ENCODE data around the gene SNN. TPM values are rescaled to one million over a fixed set of nuclear protein-coding genes. Genes with fewer than 3 reads are reported as not detected.

SNN gene
- total RNA-seq, 1 donor from 2014 or later, result 28.3 TPM

DNA sequence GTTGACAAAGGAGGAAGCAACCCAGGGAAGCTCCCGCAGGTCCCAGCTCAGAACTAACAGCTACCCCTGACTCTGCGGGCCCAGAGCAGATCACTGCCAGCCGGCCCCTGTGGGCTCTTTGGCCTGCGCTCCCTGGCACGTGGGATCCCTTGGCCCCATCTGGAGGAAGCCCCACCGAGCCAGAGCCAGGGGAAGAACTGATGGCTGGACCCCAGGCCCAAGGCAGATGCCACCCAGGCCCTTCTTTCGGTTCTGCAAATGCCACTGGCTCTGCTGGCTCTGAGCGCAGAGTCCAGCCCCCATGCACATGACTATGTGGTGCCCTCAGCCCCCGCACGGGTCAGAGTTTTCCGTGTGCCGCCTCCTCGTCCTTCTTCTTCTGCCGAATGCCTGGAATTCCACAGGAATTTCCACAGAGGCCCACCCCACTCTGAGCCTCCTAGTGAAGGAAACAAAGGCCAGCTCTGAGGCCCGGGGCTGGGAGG, 35.8 kb upstream of the SNN start:
- ATAC-seq (ENCODE audit: poor library complexity), result peak; percentile 40
- DNase-seq, result peak; percentile 59
- intact Hi-C loops (cut with DNase I), result no loop called here

GRCh38 chr16:11633113-11633512, 35.1 kb upstream of the SNN start:
- intact Hi-C loops (cut with DNase I), result no loop called here
- DNase-seq, result no peak
- no peak for ATAC-seq (ENCODE audit: poor library complexity)

DNA sequence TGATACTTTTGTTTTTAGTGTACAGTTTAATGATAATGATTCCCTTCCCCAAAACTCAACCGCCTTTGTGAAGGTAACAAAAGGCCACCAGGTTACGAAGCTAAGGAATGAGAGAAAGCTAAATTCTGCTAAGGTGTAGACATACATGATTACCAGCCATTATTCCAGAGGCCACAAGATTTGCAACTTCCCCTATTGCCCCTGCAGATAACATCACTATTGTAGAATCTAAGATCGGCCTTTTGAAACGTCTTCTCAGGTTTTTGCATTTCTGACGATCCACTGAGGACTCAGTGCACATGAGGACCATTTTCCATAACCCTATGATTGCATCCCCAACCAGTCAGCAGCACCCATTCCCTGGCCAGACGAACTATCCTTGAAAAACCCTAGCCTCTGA, 33.9 kb upstream of the SNN start:
- ATAC-seq (ENCODE audit: poor library complexity), result no peak
- intact Hi-C loops (cut with DNase I), result no loop called here

DNA sequence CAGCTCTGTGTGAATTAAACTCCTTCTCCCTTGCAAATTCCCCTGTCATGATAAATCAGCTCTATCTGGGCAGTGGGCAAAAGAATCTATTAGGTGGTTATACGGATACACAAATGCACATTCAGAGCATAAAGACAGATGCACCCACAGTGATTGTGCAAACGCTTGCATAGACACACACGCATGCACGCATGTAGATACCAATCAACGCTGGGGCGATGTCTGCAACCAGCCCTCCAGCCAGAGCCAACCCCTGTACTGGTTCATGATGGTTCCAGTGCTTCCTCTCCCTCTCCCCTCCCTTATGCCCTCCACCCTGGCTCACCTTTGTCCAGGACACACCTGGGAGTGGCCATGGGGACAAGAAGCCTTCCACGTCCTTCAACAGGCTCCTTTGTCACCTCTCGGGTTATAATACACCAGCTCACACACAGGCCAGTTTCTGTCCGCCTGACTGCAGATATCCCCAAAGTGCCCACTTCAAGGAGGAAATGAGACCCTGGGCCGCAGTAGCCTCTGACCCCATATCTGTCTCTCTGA, 33.1 kb upstream of the SNN start:
- ATAC-seq (ENCODE audit: poor library complexity), result no peak
- no peak for DNase-seq
- intact Hi-C loops (cut with DNase I), result no loop called here

More for the DNA sequence above, 33.9 kb upstream of the SNN start:
- DNase-seq, result no peak

DNA sequence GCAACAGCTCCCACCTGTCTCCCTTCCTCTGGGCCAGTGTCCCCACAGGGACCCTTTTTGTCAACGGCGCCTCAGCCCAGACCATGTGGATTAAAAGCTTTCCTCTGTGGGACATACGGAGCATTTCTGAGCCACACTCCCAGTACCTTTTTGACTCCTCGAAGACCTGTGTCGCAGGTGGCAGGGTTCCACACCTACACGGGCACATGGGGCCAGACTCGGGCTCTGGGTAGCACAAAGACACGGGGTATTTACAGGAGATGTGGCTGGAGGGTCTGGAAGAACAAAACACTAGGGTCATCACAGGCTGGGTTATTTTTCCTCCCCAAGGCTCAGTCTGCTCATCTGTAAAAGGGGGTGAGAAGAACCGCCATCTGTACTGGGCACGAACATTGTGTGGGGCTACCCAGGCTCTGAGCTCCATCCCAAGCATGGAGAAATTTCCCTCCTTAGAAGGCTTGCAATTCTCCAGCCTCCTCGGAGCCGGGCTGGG, 32.5 kb upstream of the SNN start:
- DNase-seq (no peak), ATAC-seq (ENCODE audit: poor library complexity) (no peak)
- intact Hi-C loops (cut with DNase I), result no loop called here

GRCh38 chr16:11636172-11636721, 32.0 kb upstream of the SNN start:
- DNase-seq, result no peak
- intact Hi-C loops (cut with DNase I), result no loop called here
- ATAC-seq (ENCODE audit: poor library complexity), result no peak

DNA sequence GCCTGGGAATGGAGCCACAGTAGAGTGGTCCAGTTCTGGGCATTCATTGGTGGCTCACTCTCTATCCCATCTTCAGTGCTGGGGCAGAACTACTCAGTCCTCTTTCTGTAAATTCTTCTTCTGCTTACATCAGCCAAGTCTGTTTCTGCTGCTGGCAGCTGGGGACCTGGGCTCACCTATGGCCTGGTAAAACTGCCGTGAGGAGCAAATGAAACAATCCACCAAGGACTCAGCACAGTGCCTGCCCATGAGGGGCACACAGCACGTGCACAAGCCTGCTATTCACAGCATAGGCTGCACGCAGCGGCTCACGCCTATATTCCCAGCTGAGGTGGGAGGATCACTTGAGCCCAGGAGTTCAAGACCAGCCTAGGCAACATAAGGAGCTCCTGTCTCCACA, 30.9 kb upstream of the SNN start:
- DNase-seq (no peak), ATAC-seq (ENCODE audit: poor library complexity) (no peak)
- intact Hi-C loops (cut with DNase I), result no loop called here

DNA sequence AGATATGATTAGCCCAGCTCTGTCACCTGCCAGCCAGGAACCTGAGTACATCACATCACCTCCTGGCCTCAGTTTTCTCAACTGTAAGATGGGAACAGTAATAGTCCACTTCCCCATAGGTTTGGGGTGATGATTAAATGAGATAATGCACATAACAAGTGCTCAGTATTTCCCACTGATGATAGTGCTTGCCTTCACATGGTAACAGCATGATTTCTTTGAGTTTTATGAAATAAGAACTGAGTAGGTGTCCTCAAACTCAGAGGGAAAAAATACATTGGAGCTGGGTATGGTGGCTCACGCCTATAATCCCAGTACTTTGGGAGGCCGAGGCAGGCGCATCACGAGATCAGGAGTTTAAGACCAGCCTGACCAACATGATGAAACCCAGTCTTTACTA, 30.1 kb upstream of the SNN start:
- intact Hi-C loops (cut with DNase I), result no loop called here
- ATAC-seq (ENCODE audit: poor library complexity) (no peak), DNase-seq (no peak)

DNA sequence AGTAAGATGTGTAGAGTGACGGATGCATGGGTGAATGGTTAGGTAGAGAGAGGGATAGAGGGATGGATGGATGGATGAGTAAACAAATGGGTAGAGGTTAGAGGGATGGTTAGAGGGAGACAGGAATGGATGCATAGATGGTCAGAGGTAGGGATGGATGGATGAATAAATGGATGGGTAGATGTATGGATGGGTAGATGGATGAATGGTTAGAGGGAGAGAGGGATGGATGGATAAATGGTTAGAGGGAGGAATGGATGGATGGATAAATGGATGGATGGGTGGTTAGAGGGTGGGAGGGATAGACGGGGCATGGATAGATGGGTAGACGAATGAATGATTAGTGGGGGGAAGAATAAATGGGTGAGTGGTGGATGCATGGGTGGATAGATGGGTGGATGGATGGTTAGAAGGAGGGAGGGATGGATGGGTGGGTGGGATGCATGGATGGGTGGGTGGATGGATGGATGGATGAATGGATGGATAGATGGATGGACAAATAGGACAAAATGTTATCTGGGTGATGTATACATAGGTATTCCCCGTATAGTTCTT, 29.2 kb upstream of the SNN start:
- intact Hi-C loops (cut with DNase I), result no loop called here
- DNase-seq (no peak), ATAC-seq (ENCODE audit: poor library complexity) (no peak)

DNA sequence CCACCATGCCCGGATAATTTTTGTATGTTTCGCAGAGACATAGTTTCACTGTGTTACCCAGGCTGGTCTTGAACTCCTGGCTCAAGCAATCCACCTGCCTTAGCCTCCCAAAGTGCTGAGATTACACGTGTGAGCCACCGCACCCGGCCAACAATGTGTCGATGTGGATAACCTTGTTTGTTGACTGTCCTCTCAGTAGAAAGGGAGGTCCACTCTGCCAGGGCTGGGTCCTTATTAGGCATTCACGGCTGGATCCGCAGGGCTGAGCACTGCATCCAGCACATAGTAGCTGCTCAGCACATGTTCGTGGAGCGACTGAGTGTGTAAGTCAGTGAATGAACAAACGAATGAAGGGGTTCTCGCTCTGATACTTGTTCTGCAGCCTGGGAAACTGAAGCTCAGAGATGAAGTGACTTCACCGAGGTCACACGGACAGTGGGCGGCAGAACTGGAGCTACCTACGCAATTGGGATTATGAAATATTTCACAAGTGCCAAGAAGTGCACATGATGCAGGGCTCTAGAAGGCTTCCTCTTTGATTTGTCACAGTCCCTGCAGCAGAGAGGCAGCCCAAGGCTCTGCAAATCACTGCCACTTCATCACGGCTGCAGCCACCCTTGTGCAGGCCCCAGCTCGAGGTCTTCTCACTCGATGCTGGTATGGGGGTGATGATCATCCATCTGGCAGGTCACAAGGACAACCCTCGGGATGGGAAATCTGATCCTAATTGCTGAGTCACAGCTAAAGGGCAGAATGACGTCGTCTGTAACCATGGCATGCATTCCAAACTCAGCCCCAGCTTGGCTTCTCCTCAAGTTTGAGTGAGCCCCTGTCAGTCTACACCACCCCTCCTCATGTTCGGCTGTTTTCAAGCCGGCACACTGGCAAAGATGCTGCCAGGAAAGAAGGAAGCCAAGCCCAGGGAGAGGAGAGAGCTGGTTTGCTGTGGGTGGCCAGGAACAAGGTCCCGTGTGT, 28.0 kb upstream of the SNN start:
- peak; percentile 94 for ATAC-seq (ENCODE audit: poor library complexity)
- peak; percentile 89 for DNase-seq
- intact Hi-C loops (cut with DNase I), result loop anchor here (10.0 kb wide), 1 partner anchor 245 kb away; no protein-coding TSS in a partner anchor

DNA sequence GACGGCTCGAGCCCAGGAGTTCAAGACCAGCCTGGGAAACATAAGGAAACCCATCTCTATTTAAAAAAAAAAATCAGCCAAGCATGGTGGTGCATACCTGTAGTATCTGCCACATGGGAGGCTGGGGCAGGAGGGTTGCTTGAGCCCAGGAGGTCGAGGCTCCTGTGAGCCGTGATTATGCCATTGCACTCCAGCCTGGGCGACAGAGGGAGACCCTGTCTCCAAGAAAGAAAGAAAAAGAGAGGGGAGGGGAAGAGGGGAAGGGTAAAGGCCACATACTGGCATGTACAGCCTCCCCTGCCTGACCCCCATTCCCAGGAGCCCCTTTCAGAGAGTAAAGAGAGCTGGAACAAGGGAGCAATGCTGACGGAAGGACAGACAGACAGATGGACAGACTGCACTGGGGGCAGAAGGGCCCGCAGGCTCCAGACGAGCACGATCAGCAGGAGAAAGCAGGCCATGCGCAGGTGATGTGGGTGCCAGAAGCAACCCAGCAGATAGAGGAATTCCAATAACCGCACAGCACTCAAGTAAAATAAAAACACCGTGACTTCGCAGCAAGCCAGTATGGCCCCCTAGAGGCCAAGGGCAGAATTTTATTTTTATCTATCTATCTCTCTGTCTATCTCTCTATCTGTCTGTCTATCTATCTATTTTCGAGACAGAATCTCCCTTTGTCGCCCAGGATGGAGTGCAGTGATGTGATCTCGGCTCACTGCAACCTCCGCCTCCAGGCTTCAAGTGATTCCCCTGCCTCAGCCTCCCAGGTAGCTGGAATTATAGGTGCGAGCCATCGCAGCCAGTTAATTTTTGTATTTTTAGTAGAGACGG, 27.1 kb upstream of the SNN start:
- ATAC-seq (ENCODE audit: poor library complexity), result peak; percentile 58
- no peak for DNase-seq
- intact Hi-C loops (cut with DNase I), result loop anchor here (10.0 kb wide), 1 partner anchor 246 kb away; no protein-coding TSS in a partner anchor

- ATAC-seq (ENCODE audit: poor library complexity) (no peak), DNase-seq (no peak)
- intact Hi-C loops (cut with DNase I), result loop anchor here (10.0 kb wide), 1 partner anchor 248 kb away; no protein-coding TSS in a partner anchor
Measured at GRCh38 chr16:11642765-11643116, 25.5 kb upstream of the SNN start.

GRCh38 chr16:11649276-11649675, 19.0 kb upstream of the SNN start:
- DNase-seq (no peak), ATAC-seq (ENCODE audit: poor library complexity) (no peak)
- intact Hi-C loops (cut with DNase I), result loop anchor here (10.0 kb wide), 1 partner anchor 254 kb away; no protein-coding TSS in a partner anchor

DNA sequence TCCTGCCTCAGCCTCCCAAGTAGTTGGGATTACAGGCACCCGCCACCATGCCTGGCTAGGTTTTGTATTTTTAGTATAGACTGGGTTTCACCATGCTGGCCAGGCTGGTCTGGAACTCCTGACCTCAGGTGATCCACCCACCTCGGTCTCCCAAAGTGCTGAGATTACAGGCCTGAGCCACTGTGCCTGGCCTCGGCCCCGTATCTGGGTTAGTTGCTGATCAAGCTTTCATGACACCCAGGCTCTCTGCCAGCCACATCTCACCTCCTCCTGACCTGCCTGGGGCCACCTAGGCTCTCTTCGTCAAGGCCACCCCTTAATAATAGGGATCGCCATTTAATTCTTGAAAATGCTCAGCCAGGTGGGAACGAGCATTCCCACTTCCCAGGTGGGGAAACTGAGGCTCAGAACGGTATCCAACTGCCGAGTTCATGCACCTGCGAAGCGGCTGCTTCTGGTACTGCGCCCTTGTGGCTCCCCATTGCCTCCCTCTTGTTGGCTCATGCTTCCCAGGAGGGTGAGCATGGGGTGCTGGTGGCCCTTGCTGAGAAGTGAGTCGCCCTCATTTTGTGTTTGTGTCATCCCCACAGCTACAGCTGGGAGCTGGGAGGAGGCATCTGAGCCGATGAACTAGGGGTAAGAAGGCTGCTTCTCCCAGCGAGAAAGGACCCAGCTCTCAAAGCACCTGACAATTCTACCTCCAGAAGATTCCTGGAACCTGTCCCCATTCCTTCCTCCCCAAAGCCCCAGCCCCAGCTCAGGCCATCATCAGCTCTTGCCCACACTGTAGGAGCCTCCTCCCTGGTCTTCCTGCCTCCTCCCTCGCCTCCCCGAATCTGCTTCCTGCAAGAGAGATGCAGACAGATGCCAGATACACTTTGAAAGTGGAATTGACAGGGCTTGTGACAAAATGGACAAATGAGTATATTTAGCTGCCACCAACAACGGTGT, 17.3 kb upstream of the SNN start:
- no peak for ATAC-seq (ENCODE audit: poor library complexity)
- intact Hi-C loops (cut with DNase I), result no loop called here
- DNase-seq, result no peak

GRCh38 chr16:11651796-11652195, 16.5 kb upstream of the SNN start:
- intact Hi-C loops (cut with DNase I), result no loop called here
- no peak for ATAC-seq (ENCODE audit: poor library complexity)

GRCh38 chr16:11655655-11656054, 12.6 kb upstream of the SNN start:
- DNase-seq (no peak), ATAC-seq (ENCODE audit: poor library complexity) (no peak)
- intact Hi-C loops (cut with DNase I), result no loop called here

More at GRCh38 chr16:11651796-11652195, 16.5 kb upstream of the SNN start:
- no peak for DNase-seq

DNA sequence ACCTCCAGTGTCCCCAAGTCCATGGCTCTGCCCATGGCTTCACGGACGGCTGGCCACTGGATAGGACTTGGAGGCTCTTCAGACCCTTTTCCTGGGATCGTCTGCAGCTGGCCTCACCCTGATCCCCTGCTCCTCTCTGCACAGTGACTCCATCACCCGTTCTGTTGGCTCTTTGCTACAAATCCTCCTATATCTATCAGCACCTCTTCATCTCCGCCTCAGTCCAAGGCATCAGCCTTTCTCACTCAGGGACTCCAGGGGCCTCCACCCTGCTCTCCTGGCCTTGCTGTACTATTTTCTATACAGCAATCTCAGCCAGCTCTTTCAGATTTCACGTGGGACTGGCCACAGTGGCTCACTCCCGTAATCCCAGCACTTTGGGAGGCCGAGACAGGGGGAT, 10.7 kb upstream of the SNN start:
- ATAC-seq (ENCODE audit: poor library complexity), result no peak
- intact Hi-C loops (cut with DNase I), result no loop called here
- no peak for DNase-seq

Data from Right ventricle myocardium superior (tissue), 1 donor.